Lower lobe of right lung (tissue), 2 donors: Measurements from ENCODE around the gene CTDSPL. TPM values are rescaled to one million over a fixed set of nuclear protein-coding genes. Genes with fewer than 3 reads are reported as not detected.
A peak's percentile ranks its signal among the peaks of the same experiment; 100 is the strongest.

Experiments
- ATAC-seq, 2 donors: fragments of 200-7000 bp; cut with Tn5 transposase; one replicate each; pipeline ENCODE4 v1.9.1; 2020 to 2022; ENCODE audit warnings: mild to moderate bottlenecking in 2 of 2, moderate library complexity in 2 of 2
- DNase-seq: peaks from one replicate; pipeline ENCODE4 v3.0.0-alpha.2; 2020
- H3K27ac ChIP-seq: fragments of 200-600 bp; one replicate; pipeline ENCODE4 v1.8.0; 2022
- H3K27me3 ChIP-seq: fragments of 200-600 bp; one replicate; pipeline ENCODE4 v1.8.0; 2022; ENCODE audit warnings: low read depth
- H3K36me3 ChIP-seq: fragments of 200-600 bp; one replicate; pipeline ENCODE4 v1.8.0; 2022; ENCODE audit warnings: mild to moderate bottlenecking
- H3K4me1 ChIP-seq: fragments of 200-600 bp; one replicate; pipeline ENCODE4 v1.8.0; 2022
- H3K4me3 ChIP-seq: fragments of 200-600 bp; one replicate; pipeline ENCODE4 v1.8.0; 2022; ENCODE audit warnings: mild to moderate bottlenecking
- H3K9me3 ChIP-seq: fragments of 200-600 bp; one replicate; pipeline ENCODE4 v1.8.0; 2022
- intact Hi-C: fragments of 100-400 bp; cut with DNase I; formaldehyde crosslinking; loops from one replicate; pipeline ENCODE4 v1.11.0; 2022
- total RNA-seq: library from RNA; stranded (reverse); fragmentation: NEBNext Ultra II Directional; extraction: Animal tissue kit (Norgen Biotek cat#: 25700); gene quantifications from one replicate; pipeline ENCODE4 v1.2.1, GENCODE V29; 2021
- TF ChIP-seq, protein P1 (sequence below): fragments of 200-600 bp; IDR thresholded peaks from one replicate; pipeline ENCODE4 v1.8.0; 2022; ENCODE audit warnings: antibody characterized with exemption, mild to moderate bottlenecking
- donor health status: DM: no; HTN: yes; CAD: no; lungs with severe emphysema.

CTDSPL gene
- total RNA-seq, 1 donor from 2014 or later, result 60.3 TPM

DNA sequence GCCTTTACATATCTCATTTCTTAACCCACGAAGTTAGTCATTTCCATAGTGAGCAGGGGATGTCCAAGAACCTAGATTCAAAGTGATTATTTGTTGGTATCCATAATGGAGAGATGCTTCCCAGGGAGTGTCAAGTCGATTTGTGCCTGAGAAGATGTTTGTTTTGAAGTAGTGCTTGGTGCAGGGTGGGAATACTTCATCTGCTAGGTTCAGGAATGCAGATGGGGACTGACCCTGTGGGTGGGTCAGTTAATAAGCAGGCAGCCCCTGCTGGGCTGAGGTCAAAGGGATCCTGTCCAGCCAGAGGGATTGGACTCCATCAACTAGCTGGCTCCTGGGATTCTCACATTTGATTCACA lies 84.8 kb downstream of the CTDSPL start:
- no peak for DNase-seq
- Histone ChIP-seq H3K27ac (peak overlapping the region; percentile 58), H3K36me3 (no peaks in the 10 kb centered on the region), H3K27me3 (no peaks in the 10 kb centered on the region), H3K9me3 (no peaks in the 10 kb centered on the region), H3K4me1 (peaks cover 49% of the 10 kb centered on the region), H3K4me3 (no peak overlapping the region)
- intact Hi-C loops, result no loop called here
- TF ChIP-seq, protein P1, sequence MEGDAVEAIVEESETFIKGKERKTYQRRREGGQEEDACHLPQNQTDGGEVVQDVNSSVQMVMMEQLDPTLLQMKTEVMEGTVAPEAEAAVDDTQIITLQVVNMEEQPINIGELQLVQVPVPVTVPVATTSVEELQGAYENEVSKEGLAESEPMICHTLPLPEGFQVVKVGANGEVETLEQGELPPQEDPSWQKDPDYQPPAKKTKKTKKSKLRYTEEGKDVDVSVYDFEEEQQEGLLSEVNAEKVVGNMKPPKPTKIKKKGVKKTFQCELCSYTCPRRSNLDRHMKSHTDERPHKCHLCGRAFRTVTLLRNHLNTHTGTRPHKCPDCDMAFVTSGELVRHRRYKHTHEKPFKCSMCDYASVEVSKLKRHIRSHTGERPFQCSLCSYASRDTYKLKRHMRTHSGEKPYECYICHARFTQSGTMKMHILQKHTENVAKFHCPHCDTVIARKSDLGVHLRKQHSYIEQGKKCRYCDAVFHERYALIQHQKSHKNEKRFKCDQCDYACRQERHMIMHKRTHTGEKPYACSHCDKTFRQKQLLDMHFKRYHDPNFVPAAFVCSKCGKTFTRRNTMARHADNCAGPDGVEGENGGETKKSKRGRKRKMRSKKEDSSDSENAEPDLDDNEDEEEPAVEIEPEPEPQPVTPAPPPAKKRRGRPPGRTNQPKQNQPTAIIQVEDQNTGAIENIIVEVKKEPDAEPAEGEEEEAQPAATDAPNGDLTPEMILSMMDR, result no peak
- no peak for ATAC-seq

DNA sequence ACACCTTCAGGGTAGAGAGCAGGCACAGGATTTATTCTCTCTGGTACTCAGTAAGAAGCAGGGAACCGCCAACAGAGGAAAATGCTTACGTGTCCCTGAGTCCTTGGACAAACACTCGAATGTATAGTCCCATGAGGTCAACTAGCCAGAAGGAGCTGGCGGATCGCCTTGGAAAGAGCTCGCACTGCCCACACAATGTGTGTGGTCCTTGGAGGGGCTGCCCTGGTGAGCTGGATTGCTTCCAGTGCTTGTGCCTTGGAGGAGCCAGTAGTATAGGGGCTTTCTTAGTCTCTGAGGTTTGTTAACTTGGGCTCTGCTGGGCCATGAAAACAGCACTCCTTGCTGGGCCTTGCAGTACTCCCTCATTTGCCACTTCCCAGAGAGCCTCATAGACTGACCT lies 88.2 kb downstream of the CTDSPL start:
- Histone ChIP-seq H3K27me3 (no peaks in the 10 kb centered on the region), H3K36me3 (peaks cover 2% of the 10 kb centered on the region), H3K27ac (peak overlapping the region; percentile 34), H3K4me3 (no peak overlapping the region), H3K4me1 (peaks cover 49% of the 10 kb centered on the region), H3K9me3 (no peaks in the 10 kb centered on the region)
- TF ChIP-seq, protein P1, result no peak
- intact Hi-C loops, result no loop called here
- DNase-seq (no peak), ATAC-seq (peak; percentile 13 to 62)

DNA sequence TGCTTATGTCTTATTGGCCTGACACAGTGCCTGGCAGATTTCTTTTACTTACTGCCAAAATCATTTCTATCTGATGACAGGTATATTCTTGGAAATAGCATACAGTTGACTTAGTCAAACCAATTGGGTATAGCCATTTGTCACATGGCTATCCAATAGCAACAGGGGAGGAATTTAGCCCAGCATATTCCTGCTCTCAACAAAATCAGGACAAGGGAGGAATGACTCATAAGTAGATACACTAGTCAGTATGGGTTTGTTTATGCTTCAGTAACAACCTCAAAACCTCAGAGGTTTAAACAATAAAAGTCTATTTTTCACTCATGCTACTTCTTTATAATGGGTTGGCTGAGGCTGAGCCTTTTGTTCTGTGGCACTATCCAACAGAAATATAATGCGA lies 90.9 kb downstream of the CTDSPL start:
- Histone ChIP-seq H3K9me3 (no peaks in the 10 kb centered on the region), H3K4me3 (no peak overlapping the region), H3K27ac (no peak overlapping the region), H3K4me1 (peaks cover 45% of the 10 kb centered on the region), H3K27me3 (no peaks in the 10 kb centered on the region), H3K36me3 (peaks cover 9% of the 10 kb centered on the region)
- TF ChIP-seq, protein P1, result no peak
- intact Hi-C loops, result no loop called here
- ATAC-seq (no peak), DNase-seq (no peak)

DNA sequence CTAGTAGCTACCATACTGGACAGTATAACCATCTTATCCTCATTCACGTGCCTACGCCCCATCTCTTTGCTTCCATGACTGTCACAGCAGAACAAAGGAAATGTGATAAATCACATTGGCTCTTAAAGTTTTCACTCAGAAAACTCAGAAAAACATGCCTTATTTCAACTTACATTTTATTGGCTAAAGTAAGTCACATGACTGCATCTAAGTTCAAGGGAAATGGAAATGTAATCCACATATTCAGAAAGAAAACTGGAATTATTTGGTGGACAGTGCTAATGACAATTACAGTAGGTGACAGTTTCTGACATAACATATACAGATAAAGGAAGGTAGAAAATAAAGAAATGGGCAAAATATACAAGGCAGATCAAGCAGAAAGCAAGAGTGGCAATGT lies 91.5 kb downstream of the CTDSPL start:
- DNase-seq (no peak), ATAC-seq (no peak)
- peaks cover 9% of the 10 kb centered on the region for H3K36me3 ChIP-seq
- no peaks in the 10 kb centered on the region for H3K9me3 ChIP-seq
- intact Hi-C loops, result no loop called here
- H3K4me1 ChIP-seq, result peaks cover 50% of the 10 kb centered on the region
- TF ChIP-seq, protein P1, result no peak
- H3K27me3 ChIP-seq, result no peaks in the 10 kb centered on the region
- H3K4me3 ChIP-seq, result no peak overlapping the region
- no peak overlapping the region for H3K27ac ChIP-seq

DNA sequence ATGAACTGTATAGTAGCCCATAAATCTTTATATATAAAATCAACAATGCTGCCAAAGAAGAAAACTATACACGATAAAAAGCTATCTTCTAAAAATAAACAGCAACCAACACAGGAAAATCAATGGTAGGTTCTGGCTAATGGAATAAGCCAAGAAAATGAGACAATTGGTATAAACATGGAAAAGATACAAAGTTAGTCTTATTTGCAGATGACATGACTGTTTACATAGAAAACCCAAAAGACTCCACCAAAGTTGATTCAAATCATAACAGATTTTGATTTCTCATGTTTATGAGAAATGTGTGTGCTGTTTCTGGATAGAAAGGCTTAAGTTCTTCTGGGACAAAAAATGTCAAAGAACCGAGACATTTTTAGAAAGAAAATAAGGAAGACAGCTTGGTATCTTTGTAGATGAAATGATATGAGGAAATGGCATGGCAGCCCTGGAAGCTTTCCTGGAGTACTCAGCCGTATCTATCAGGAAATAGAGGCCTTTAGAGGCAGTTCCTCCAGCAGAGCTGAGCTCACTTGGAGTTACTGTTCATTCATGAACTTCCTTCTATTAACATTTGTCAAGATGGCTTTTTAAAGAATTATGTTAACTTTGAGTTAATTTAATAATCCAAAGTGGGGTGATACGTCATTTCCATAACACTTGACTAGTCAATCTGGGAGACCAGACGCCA lies 92.2 kb downstream of the CTDSPL start:
- H3K4me1 ChIP-seq, result peaks cover 50% of the 10 kb centered on the region
- H3K4me3 ChIP-seq, result no peak overlapping the region
- H3K27me3 ChIP-seq, result no peaks in the 10 kb centered on the region
- TF ChIP-seq, protein P1, result no peak
- intact Hi-C loops, result no loop called here
- no peak overlapping the region for H3K27ac ChIP-seq
- peaks cover 9% of the 10 kb centered on the region for H3K36me3 ChIP-seq
- ATAC-seq (no peak), DNase-seq (no peak)
- H3K9me3 ChIP-seq, result no peaks in the 10 kb centered on the region
